ENCODE measurements around the gene TMEM139.

DNA sequence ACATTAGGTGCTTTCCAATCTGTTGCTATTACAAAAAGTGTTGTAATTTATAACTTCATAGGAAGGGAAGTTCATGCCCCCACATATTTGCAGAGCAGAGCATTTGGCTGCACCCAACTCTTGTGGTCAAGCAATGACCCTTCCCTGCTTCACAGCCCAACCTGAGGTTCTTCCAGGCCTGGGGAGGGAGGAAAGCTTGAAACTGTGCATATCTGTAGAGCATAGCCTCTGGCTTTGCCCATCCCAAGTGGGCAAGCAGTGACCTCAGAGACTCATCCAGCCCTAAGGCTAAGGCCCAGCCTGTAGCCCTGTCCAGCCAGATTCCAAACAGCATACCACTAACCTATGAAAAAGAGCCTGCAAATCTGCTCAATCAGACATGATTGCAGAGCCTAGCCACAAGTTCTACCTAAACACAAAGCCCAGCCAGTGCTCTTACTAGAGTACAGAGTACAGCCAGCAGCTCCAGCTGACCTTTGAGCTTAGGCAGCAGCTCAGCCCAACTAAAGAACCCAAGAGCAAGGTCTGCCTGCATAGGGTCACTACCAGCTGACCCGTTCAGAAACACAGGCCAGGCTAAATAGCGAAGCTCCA, 35.9 kb upstream of the TMEM139 start:
- no peak for TF ChIP-seq POLR2A (IDR thresholded peaks at IDR 0.05)
- TF ChIP-seq, protein P1, sequence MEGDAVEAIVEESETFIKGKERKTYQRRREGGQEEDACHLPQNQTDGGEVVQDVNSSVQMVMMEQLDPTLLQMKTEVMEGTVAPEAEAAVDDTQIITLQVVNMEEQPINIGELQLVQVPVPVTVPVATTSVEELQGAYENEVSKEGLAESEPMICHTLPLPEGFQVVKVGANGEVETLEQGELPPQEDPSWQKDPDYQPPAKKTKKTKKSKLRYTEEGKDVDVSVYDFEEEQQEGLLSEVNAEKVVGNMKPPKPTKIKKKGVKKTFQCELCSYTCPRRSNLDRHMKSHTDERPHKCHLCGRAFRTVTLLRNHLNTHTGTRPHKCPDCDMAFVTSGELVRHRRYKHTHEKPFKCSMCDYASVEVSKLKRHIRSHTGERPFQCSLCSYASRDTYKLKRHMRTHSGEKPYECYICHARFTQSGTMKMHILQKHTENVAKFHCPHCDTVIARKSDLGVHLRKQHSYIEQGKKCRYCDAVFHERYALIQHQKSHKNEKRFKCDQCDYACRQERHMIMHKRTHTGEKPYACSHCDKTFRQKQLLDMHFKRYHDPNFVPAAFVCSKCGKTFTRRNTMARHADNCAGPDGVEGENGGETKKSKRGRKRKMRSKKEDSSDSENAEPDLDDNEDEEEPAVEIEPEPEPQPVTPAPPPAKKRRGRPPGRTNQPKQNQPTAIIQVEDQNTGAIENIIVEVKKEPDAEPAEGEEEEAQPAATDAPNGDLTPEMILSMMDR (IDR thresholded peaks at IDR 0.05) = no peak

All from lower leg skin (tissue), 3 donors.